ENCODE measurements around the gene LIPG.
"Not testable (repeated sequence)": the region's sequence is repeated elsewhere in the genome, so short reads cannot be mapped to it uniquely, and the experiment has no call there.

The LIPG gene

DNA sequence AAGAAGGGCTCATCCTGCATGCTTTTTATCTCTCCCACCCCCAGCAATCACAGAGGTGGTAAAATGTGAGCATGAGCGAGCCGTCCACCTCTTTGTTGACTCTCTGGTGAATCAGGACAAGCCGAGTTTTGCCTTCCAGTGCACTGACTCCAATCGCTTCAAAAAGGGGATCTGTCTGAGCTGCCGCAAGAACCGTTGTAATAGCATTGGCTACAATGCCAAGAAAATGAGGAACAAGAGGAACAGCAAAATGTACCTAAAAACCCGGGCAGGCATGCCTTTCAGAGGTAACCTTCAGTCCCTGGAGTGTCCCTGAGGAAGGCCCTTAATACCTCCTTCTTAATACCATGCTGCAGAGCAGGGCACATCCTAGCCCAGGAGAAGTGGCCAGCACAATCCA, 19.5 kb downstream of the LIPG start:
- Histone ChIP-seq H3K9me3 (ENCODE audit: control insufficient read depth, low read depth, low read length) (no peaks in the 10 kb centered on the region), H3K4me3 (ENCODE audit: low read length) (no peak overlapping the region), H3K27me3 (ENCODE audit: control insufficient read depth, insufficient read depth, low read length) (no peaks in the 10 kb centered on the region), H3K36me3 (ENCODE audit: control insufficient read depth, low read depth, low read length) (peaks cover 11% of the 10 kb centered on the region), H3K27ac (ENCODE audit: low read length) (no peak overlapping the region), H3K4me1 (ENCODE audit: control insufficient read depth, low read depth, low read length) (peaks cover 9% of the 10 kb centered on the region), H3K9ac (ENCODE audit: low read length) (no peak overlapping the region)

DNA sequence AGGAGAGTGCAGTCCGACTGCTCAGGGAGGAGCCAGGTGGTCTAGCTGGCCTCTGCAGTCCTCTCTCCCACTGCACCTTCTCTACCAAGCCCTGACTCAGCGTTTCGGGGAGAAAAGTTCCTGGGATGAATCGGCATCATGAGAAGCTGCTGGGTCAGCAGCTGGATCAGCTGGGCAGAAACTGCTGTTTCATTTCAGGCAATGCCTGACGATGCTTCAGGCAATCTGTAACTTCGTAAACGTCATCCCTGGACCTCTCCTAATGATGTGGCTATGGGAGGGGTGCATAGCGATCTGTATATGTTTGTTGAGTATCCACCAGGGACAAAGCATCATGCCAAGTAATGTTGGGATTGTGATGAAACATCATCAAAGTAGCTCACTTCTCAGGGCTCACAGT, 20.7 kb downstream of the LIPG start:
- H3K27ac ChIP-seq (ENCODE audit: low read length): no peak overlapping the region
- peaks cover 11% of the 10 kb centered on the region for H3K36me3 ChIP-seq (ENCODE audit: control insufficient read depth, low read depth, low read length)
- no peaks in the 10 kb centered on the region for H3K9me3 ChIP-seq (ENCODE audit: control insufficient read depth, low read depth, low read length)
- H3K9ac ChIP-seq (ENCODE audit: low read length): no peak overlapping the region
- H3K4me1 ChIP-seq (ENCODE audit: control insufficient read depth, low read depth, low read length): peaks cover 9% of the 10 kb centered on the region
- no peaks in the 10 kb centered on the region for H3K27me3 ChIP-seq (ENCODE audit: control insufficient read depth, insufficient read depth, low read length)
- no peak overlapping the region for H3K4me3 ChIP-seq (ENCODE audit: low read length)

DNA sequence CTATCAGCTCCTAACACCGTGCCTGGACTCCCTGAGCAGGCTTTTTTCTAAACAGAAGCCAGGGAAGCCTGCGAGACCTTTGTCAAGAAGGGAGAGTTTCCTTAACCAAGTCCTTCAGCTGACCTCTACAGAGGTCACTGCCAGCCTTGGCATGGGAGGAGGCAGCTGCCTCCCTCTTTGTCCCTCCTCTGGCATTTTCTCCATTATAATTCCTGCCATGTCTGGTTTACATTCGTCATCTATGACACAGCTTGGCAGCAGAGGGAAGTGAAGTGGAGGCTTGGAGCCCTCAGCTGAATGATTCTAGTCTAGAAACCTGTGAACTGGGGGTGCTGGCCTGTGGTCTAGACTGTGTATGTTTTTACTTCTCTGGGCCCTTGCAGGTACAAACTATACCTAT, 22.5 kb downstream of the LIPG start:
- Histone ChIP-seq H3K27ac (ENCODE audit: low read length) (no peak overlapping the region), H3K4me3 (ENCODE audit: low read length) (no peak overlapping the region), H3K27me3 (ENCODE audit: control insufficient read depth, insufficient read depth, low read length) (no peaks in the 10 kb centered on the region), H3K9me3 (ENCODE audit: control insufficient read depth, low read depth, low read length) (no peaks in the 10 kb centered on the region), H3K9ac (ENCODE audit: low read length) (no peak overlapping the region), H3K36me3 (ENCODE audit: control insufficient read depth, low read depth, low read length) (peaks cover 22% of the 10 kb centered on the region), H3K4me1 (ENCODE audit: control insufficient read depth, low read depth, low read length) (peaks cover 9% of the 10 kb centered on the region)

DNA sequence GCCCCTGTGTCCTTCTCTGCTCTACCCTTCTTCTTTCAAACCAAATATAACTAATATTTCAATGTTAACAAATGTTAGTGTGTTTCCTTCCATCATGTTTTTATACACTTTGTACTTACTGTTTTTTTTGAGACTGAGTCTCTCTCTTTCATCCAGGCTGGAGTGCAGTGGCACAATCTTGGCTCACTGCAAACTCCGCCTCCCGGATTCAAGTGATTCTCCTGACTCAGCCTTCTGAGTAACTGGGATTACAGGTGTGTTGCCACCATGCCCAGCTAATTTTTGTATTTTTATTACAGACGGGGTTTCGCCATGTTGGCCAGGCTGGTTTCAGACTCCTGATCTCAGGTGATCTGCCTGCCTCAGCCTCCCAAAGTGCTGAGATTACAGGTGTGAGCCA, 23.1 kb downstream of the LIPG start:
- H3K27me3 ChIP-seq (ENCODE audit: control insufficient read depth, insufficient read depth, low read length); H3K4me1 ChIP-seq (ENCODE audit: control insufficient read depth, low read depth, low read length); H3K9ac ChIP-seq (ENCODE audit: low read length); H3K4me3 ChIP-seq (ENCODE audit: low read length); H3K9me3 ChIP-seq (ENCODE audit: control insufficient read depth, low read depth, low read length); H3K27ac ChIP-seq (ENCODE audit: low read length): not testable (repeated sequence)
- H3K36me3 ChIP-seq (ENCODE audit: control insufficient read depth, low read depth, low read length): peaks cover 24% of the 10 kb centered on the region

DNA sequence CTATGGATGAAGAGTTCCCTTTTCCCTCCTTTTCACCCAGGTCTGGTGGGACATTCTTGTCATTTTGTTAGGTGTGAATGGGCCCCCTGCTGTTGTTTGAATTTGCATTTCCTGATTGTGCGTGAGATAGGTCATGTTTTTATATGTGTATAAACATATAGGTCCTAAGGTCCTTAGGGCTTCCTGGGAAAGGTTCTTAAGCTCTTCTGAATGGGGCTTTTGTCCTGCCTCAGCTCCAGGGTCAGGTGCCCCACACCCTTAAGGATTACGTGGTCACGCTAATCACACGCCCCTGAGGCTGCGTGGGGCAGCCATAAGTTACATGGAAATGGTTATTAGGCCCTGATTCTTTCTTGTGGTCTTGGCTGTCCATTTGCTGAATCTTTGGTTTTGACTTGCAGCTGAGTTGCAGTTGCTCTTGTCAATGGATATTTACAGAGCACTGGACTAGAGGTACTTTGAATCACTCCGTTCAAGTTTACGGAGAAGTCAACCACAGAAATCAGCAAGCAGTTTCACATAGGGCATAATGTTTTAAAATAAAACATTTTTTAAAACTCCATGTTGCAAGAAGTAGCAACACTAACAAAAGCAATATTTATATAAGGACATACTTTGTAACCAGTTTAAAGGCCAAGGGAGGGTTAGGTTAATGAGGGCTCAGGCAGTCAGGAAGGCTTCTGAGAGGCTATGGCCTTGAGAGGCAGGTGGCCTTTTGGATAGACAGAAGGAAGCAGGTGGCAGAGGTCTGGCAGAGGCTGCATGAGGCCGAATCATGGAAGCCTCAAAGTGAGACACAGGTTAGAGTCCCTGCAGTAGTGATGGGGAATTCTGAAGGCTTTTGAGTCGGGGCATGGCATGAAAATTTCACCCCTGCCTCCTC, 24.2 kb downstream of the LIPG start:
- Histone ChIP-seq H3K9me3 (ENCODE audit: control insufficient read depth, low read depth, low read length) (no peaks in the 10 kb centered on the region), H3K27ac (ENCODE audit: low read length) (no peak overlapping the region), H3K36me3 (ENCODE audit: control insufficient read depth, low read depth, low read length) (peaks cover 30% of the 10 kb centered on the region)

GRCh38 chr18:49588171-49588570, 26.3 kb downstream of the LIPG start:
- Histone ChIP-seq H3K27me3 (ENCODE audit: control insufficient read depth, insufficient read depth, low read length) (no peaks in the 10 kb centered on the region), H3K9ac (ENCODE audit: low read length) (no peak overlapping the region), H3K36me3 (ENCODE audit: control insufficient read depth, low read depth, low read length) (peaks cover 28% of the 10 kb centered on the region), H3K4me1 (ENCODE audit: control insufficient read depth, low read depth, low read length) (peaks cover 9% of the 10 kb centered on the region), H3K9me3 (ENCODE audit: control insufficient read depth, low read depth, low read length) (no peaks in the 10 kb centered on the region), H3K27ac (ENCODE audit: low read length) (no peak overlapping the region), H3K4me3 (ENCODE audit: low read length) (no peak overlapping the region)

More for the DNA sequence above, 24.2 kb downstream of the LIPG start:
- Histone ChIP-seq H3K9ac (ENCODE audit: low read length) (no peak overlapping the region), H3K4me3 (ENCODE audit: low read length) (no peak overlapping the region), H3K4me1 (ENCODE audit: control insufficient read depth, low read depth, low read length) (peaks cover 9% of the 10 kb centered on the region), H3K27me3 (ENCODE audit: control insufficient read depth, insufficient read depth, low read length) (no peaks in the 10 kb centered on the region)

GRCh38 chr18:49588971-49589370, 27.1 kb downstream of the LIPG start:
- no peaks in the 10 kb centered on the region for H3K9me3 ChIP-seq (ENCODE audit: control insufficient read depth, low read depth, low read length)
- H3K36me3 ChIP-seq (ENCODE audit: control insufficient read depth, low read depth, low read length): peaks cover 28% of the 10 kb centered on the region
- no peak overlapping the region for H3K4me3 ChIP-seq (ENCODE audit: low read length)
- H3K27me3 ChIP-seq (ENCODE audit: control insufficient read depth, insufficient read depth, low read length): no peaks in the 10 kb centered on the region
- no peak overlapping the region for H3K9ac ChIP-seq (ENCODE audit: low read length)
- H3K4me1 ChIP-seq (ENCODE audit: control insufficient read depth, low read depth, low read length): peaks cover 9% of the 10 kb centered on the region
- H3K27ac ChIP-seq (ENCODE audit: low read length): no peak overlapping the region

DNA sequence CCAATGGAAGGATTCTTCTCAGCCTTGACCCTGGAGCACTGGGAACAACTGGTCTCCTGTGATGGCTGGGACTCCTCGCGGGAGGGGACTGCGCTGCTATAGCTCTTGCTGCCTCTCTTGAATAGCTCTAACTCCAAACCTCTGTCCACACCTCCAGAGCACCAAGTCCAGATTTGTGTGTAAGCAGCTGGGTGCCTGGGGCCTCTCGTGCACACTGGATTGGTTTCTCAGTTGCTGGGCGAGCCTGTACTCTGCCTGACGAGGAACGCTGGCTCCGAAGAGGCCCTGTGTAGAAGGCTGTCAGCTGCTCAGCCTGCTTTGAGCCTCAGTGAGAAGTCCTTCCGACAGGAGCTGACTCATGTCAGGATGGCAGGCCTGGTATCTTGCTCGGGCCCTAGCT, 28.8 kb downstream of the LIPG start:
- Histone ChIP-seq H3K4me1 (ENCODE audit: control insufficient read depth, low read depth, low read length) (peaks cover 4% of the 10 kb centered on the region), H3K36me3 (ENCODE audit: control insufficient read depth, low read depth, low read length) (peaks cover 28% of the 10 kb centered on the region), H3K27me3 (ENCODE audit: control insufficient read depth, insufficient read depth, low read length) (no peaks in the 10 kb centered on the region), H3K27ac (ENCODE audit: low read length) (no peak overlapping the region), H3K4me3 (ENCODE audit: low read length) (no peak overlapping the region), H3K9me3 (ENCODE audit: control insufficient read depth, low read depth, low read length) (no peaks in the 10 kb centered on the region), H3K9ac (ENCODE audit: low read length) (no peak overlapping the region)

GRCh38 chr18:49591271-49591670, 29.4 kb downstream of the LIPG start:
- Histone ChIP-seq H3K4me1 (ENCODE audit: control insufficient read depth, low read depth, low read length) (no peaks in the 10 kb centered on the region), H3K9me3 (ENCODE audit: control insufficient read depth, low read depth, low read length) (no peaks in the 10 kb centered on the region), H3K36me3 (ENCODE audit: control insufficient read depth, low read depth, low read length) (peaks cover 28% of the 10 kb centered on the region), H3K9ac (ENCODE audit: low read length) (no peak overlapping the region), H3K27ac (ENCODE audit: low read length) (no peak overlapping the region), H3K27me3 (ENCODE audit: control insufficient read depth, insufficient read depth, low read length) (no peaks in the 10 kb centered on the region), H3K4me3 (ENCODE audit: low read length) (no peak overlapping the region)

GRCh38 chr18:49591775-49592174, 29.9 kb downstream of the LIPG start:
- Histone ChIP-seq H3K4me1 (ENCODE audit: control insufficient read depth, low read depth, low read length) (peaks cover 3% of the 10 kb centered on the region), H3K36me3 (ENCODE audit: control insufficient read depth, low read depth, low read length) (peaks cover 28% of the 10 kb centered on the region), H3K9me3 (ENCODE audit: control insufficient read depth, low read depth, low read length) (no peaks in the 10 kb centered on the region), H3K9ac (ENCODE audit: low read length) (no peak overlapping the region), H3K4me3 (ENCODE audit: low read length) (no peak overlapping the region), H3K27me3 (ENCODE audit: control insufficient read depth, insufficient read depth, low read length) (no peaks in the 10 kb centered on the region), H3K27ac (ENCODE audit: low read length) (no peak overlapping the region)

DNA sequence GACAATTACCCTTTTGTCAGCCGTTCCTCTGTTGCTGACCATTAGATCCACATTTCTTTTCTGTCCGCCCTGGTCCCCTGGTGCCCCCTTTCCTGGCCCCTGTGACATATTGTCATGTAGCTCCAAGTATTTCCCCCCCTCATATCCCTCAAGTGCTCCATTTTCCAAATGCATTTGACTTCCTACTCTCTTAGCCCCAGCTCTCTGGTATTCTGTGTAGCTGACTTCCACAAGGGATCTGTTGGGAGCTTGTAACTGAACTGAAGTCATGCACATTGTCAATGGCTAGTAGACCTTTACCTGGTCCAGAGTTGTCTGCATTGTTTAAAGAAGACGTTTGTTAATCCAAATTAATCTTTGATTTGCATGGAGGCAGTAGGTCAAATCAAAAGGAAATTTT, 34.8 kb downstream of the LIPG start:
- Histone ChIP-seq H3K4me3 (ENCODE audit: low read length) (no peak overlapping the region), H3K9me3 (ENCODE audit: control insufficient read depth, low read depth, low read length) (no peaks in the 10 kb centered on the region), H3K27ac (ENCODE audit: low read length) (no peak overlapping the region), H3K4me1 (ENCODE audit: control insufficient read depth, low read depth, low read length) (peaks cover 9% of the 10 kb centered on the region), H3K9ac (ENCODE audit: low read length) (no peak overlapping the region), H3K36me3 (ENCODE audit: control insufficient read depth, low read depth, low read length) (no peaks in the 10 kb centered on the region), H3K27me3 (ENCODE audit: control insufficient read depth, insufficient read depth, low read length) (no peaks in the 10 kb centered on the region)

All from iPS-18a (cell line).